GM23248 (cell line): Measurements from ENCODE around the gene UGT1A4.

Experiments
- EZH2 ChIP-seq: fragments of 200-600 bp; sonication (generic); IDR thresholded peaks from 2 replicates; pipeline ENCODE4 v1.6.1; 2018; ENCODE audit warnings: antibody characterized with exemption, mild to moderate bottlenecking; ENCODE audit not compliant: insufficient read depth, poor library complexity, severe bottlenecking
- EZH2phosphoT487 ChIP-seq: fragments of 200-600 bp; sonication (generic); IDR thresholded peaks from 2 replicates; pipeline ENCODE4 v1.6.1; 2018; ENCODE audit warnings: antibody characterized with exemption, moderate library complexity, mild to moderate bottlenecking, low read depth; ENCODE audit not compliant: insufficient read depth

DNA sequence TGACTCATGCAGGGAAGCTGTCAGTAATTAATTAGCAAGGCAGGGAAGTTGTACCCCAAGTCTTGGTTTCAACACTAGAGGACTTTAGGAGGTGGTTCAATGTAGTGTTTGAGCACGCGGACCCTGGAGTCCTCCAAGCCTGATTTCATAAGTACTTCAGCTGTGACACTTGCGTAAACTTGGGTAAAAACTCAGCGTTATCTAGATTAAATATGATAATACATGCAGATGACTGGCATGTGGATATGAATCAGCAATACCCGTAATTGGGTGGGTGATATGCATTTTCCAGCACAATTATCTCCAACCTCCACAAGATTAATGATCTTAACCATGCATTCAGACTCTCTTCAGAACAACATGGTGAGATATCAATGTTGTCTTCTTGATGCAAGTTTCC, 31.6 kb upstream of the UGT1A4 start:
- no peak for TF ChIP-seq EZH2phosphoT487
- no peak for TF ChIP-seq EZH2
